OCI-LY3 (cell line): ENCODE measurements around the gene PIP5K1A.

Experiments used
- H2AFZ ChIP-seq: fragments of 200-600, 300-600 bp; shearing (Covaris generic); 2 replicates; pipeline ENCODE4 v1.6.0; 2014; ENCODE audit warnings: antibody characterized with exemption, low read depth, low read length
- H3K27ac ChIP-seq: fragments of 200-600, 300-600 bp; sonication (generic); 2 replicates; pipeline ENCODE4 v1.5.1; 2014; ENCODE audit warnings: mild to moderate bottlenecking, low read length, moderate library complexity, mixed read lengths
- H3K27me3 ChIP-seq: fragments of 200-600, 300-600 bp; sonication (generic); 2 replicates; pipeline ENCODE4 v1.6.1; 2014; ENCODE audit warnings: low read depth, low read length, mixed read lengths
- H3K36me3 ChIP-seq: fragments of 200-600, 300-600 bp; sonication (generic); replicated peaks from 2 replicates; pipeline ENCODE3; 2014; ENCODE audit warnings: low read depth, low read length, mixed read lengths
- H3K4me1 ChIP-seq: fragments of 300-600, 200-600 bp; sonication (generic); 2 replicates; pipeline ENCODE4 v1.6.1; 2014; ENCODE audit warnings: low read length, mixed read lengths
- H3K4me2 ChIP-seq: fragments of 200-600, 300-600 bp; sonication (generic); 2 replicates; pipeline ENCODE4 v1.6.1; 2014; ENCODE audit warnings: low read length, mixed read lengths
- H3K4me3 ChIP-seq: fragments of 300-600, 200-600 bp; sonication (generic); 2 replicates; pipeline ENCODE4 v1.5.1; 2014; ENCODE audit warnings: antibody characterized with exemption, mild to moderate bottlenecking, low read length, moderate library complexity
- H3K79me2 ChIP-seq: fragments of 300-600, 200-600 bp; shearing (Covaris generic); 2 replicates; pipeline ENCODE4 v1.6.1; 2014; ENCODE audit warnings: mild to moderate bottlenecking, low read length, mixed read lengths
- H3K9ac ChIP-seq: fragments of 300-600, 200-600 bp; shearing (Covaris generic); 2 replicates; pipeline ENCODE4 v1.6.0; 2014; ENCODE audit warnings: mild to moderate bottlenecking, low read length, moderate library complexity
- H3K9me3 ChIP-seq: fragments of 200-600, 300-600 bp; shearing (Covaris generic); 2 replicates; pipeline ENCODE4 v1.6.1; 2014; ENCODE audit warnings: low read length, mixed read lengths; ENCODE audit not compliant: insufficient read depth
- H4K20me1 ChIP-seq: fragments of 200-600, 300-600 bp; sonication (generic); 2 replicates; pipeline ENCODE4 v1.6.1; 2016; ENCODE audit warnings: low read length, mixed read lengths; ENCODE audit not compliant: insufficient read depth
- EZH2phosphoT487 ChIP-seq: fragments of 200-600 bp; shearing (Covaris generic); IDR thresholded peaks from 2 replicates; pipeline ENCODE4 v1.6.1; 2018; ENCODE audit warnings: antibody characterized with exemption, mixed run types, low read depth
- TF ChIP-seq, protein P1 (sequence below): fragments of 200-600, 300-600 bp; sonication (generic); IDR thresholded peaks from 2 replicates; pipeline ENCODE4 v1.5.1; 2014; ENCODE audit warnings: antibody characterized with exemption, low read length, low read depth

PIP5K1A gene

GRCh38 chr1:151292207-151293030 lies 94.1 kb downstream of the PIP5K1A start:
- Histone ChIP-seq H4K20me1 (peaks cover 12% of the 10 kb centered on the region; the same call in 1 of the 2 replicates), H3K4me2 (no peak overlapping the region), H3K36me3 (peaks cover 76% of the 10 kb centered on the region), H3K9ac (no peak overlapping the region), H3K79me2 (no peaks in the 10 kb centered on the region; the same call in 1 of the 2 replicates), H3K9me3 (no peaks in the 10 kb centered on the region), H3K27ac (no peak overlapping the region), H3K4me3 (no peak overlapping the region), H3K4me1 (no peaks in the 10 kb centered on the region), H3K27me3 (no peaks in the 10 kb centered on the region), H2AFZ (no peak overlapping the region)
- TF ChIP-seq, protein P1, sequence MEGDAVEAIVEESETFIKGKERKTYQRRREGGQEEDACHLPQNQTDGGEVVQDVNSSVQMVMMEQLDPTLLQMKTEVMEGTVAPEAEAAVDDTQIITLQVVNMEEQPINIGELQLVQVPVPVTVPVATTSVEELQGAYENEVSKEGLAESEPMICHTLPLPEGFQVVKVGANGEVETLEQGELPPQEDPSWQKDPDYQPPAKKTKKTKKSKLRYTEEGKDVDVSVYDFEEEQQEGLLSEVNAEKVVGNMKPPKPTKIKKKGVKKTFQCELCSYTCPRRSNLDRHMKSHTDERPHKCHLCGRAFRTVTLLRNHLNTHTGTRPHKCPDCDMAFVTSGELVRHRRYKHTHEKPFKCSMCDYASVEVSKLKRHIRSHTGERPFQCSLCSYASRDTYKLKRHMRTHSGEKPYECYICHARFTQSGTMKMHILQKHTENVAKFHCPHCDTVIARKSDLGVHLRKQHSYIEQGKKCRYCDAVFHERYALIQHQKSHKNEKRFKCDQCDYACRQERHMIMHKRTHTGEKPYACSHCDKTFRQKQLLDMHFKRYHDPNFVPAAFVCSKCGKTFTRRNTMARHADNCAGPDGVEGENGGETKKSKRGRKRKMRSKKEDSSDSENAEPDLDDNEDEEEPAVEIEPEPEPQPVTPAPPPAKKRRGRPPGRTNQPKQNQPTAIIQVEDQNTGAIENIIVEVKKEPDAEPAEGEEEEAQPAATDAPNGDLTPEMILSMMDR = no peak
- no peak for TF ChIP-seq EZH2phosphoT487

GRCh38 chr1:151293093-151293492 lies 94.7 kb downstream of the PIP5K1A start:
- no peak overlapping the region for H3K4me2 ChIP-seq
- no peaks in the 10 kb centered on the region for H3K27me3 ChIP-seq
- H4K20me1 ChIP-seq = peaks cover 12% of the 10 kb centered on the region; the same call in 1 of the 2 replicates
- no peaks in the 10 kb centered on the region for H3K79me2 ChIP-seq
- H3K9me3 ChIP-seq = no peaks in the 10 kb centered on the region
- no peak overlapping the region for H3K9ac ChIP-seq
- no peak overlapping the region for H3K4me3 ChIP-seq
- peaks cover 74% of the 10 kb centered on the region for H3K36me3 ChIP-seq
- H2AFZ ChIP-seq = no peak overlapping the region
- H3K27ac ChIP-seq = no peak overlapping the region
- TF ChIP-seq, protein P1 = no peak
- no peak for TF ChIP-seq EZH2phosphoT487
- H3K4me1 ChIP-seq = no peaks in the 10 kb centered on the region

DNA sequence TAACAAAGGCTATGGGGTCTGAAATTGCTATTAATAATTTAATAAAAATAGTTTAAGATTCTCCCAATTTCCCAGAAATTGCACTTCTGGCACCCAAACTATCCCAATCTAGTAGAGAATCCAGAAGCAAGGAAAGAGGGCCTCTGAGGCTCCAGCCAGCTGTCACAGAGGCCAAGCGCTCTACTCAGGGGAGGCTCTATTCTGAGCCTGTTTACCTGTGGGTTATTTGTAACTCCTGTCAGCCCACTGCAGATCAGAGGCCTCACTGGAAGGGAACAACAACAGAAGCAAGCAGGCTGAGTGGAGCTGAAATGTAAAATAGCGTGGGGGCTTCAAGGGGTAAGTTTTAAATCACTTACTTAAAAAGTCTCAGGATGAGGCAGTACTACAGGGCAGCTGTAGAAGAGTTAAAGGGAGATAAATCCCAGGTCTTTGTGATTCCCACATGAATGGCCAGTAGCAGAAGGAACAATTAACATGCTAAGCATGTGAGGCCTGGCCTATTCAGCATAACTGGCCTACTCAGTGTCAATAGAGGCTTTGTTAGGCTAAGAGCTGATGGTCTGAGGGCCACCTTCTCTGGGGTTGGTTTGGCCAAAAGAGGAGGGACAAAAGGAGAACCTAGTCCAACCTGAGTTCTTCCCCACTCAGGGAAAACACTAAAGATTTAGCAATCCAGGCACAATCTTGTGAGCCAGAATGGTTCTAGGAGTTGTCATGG lies 96.5 kb downstream of the PIP5K1A start:
- Histone ChIP-seq H3K4me2 (no peak overlapping the region), H3K9ac (no peak overlapping the region)

More for the DNA sequence above, 96.5 kb downstream of the PIP5K1A start:
- Histone ChIP-seq H2AFZ (no peak overlapping the region), H3K79me2 (no peaks in the 10 kb centered on the region), H4K20me1 (no peaks in the 10 kb centered on the region), H3K27me3 (no peaks in the 10 kb centered on the region), H3K4me1 (no peaks in the 10 kb centered on the region), H3K36me3 (peaks cover 67% of the 10 kb centered on the region), H3K4me3 (no peak overlapping the region), H3K9me3 (no peaks in the 10 kb centered on the region), H3K27ac (no peak overlapping the region)
- TF ChIP-seq EZH2phosphoT487 = no peak
- TF ChIP-seq, protein P1 = no peak
